ENCODE measurements around the gene UGT2A3. TPM values are rescaled to one million over a fixed set of nuclear protein-coding genes. Genes with fewer than 3 reads are reported as not detected.

The UGT2A3 gene
- 0.09 to 0.11 TPM (median 0.11 TPM) in 3 replicates for total RNA-seq (2021)
- Bru-seq, nascent RNA: not detected
- long read RNA-seq, experiment 1: 0 reads
- long read RNA-seq, experiment 2: 0 reads
- long read RNA-seq, experiment 3: 0 reads

DNA sequence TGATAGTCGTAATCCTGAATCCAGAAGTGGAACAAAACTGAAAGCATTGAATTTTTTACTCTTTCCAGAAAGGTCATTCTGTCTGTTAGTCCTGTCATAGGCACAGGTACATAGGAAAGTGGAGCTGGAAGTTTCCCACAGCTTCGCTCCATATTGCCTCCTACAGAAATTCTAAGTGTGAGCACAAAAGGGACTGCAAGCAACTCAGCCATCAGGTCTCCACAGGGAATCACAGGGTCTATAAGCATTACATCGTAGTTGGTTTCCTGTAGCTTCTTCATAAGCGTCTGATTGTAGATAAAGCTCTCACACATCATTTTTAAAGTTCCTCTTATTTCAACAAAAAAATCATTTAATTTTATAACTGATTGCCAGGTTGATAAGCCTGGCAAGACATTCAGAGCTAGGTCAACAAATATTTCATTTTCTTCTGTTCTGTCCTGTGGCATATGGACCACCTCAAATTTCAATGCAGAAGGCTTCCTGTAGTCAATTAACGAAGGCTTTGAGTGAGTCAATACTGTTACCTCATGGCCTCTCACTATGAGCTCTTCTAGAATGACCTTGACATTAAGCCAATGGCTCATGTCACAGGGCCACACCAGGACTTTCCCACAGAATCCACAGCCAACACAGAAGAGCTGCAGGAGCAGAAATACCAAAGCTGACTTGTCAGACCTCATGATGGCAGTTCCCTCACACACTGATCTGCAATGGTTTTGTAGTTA, at the start of gene UGT2A3:
UGT2A3 (minus strand) TSS at position 727 of the 728 bp plus-strand sequence; CDS start at position 683, 44 bp downstream.
- Mint-ChIP-seq H3K36me3 (no peaks in the 10 kb centered on the region), H3K4me3 (no peak within 1 kb of the TSS), H3K27me3 (ENCODE audit: low read depth) (no peaks in the 10 kb centered on the region), H3K9me3 (peaks cover 4% of the 10 kb centered on the region), H3K27ac (no peak within 1 kb of the TSS), H3K4me1 (peaks cover 16% of the 10 kb centered on the region)
- TF ChIP-seq GABPB1 (CRISPR knock-in tag; IDR thresholded peaks at IDR 0.05) (peak; percentile 74), CREB1 (CRISPR knock-in tag; IDR thresholded peaks at IDR 0.05) (no peak)
- peak; percentile 11 for DNase-seq (ENCODE audit: low spot score)
- ATAC-seq: peak; percentile 59; the same call in 1 of the 2 replicates
- ChIA-PET POLR2A (no interaction called here), CTCF (interaction anchor here (1.5 kb wide), 1 partner anchor 45 kb away, joined by 3 read pairs; no protein-coding TSS in a partner anchor)

- DNase-seq (ENCODE audit: low spot score) (no peak), ATAC-seq (no peak)
- Mint-ChIP-seq H3K4me1 (no peaks in the 10 kb centered on the region), H3K9me3 (no peaks in the 10 kb centered on the region), H3K4me3 (no peak overlapping the region), H3K36me3 (no peaks in the 10 kb centered on the region), H3K27ac (no peak overlapping the region), H3K27me3 (ENCODE audit: low read depth) (no peaks in the 10 kb centered on the region)
- TF ChIP-seq, protein P1, sequence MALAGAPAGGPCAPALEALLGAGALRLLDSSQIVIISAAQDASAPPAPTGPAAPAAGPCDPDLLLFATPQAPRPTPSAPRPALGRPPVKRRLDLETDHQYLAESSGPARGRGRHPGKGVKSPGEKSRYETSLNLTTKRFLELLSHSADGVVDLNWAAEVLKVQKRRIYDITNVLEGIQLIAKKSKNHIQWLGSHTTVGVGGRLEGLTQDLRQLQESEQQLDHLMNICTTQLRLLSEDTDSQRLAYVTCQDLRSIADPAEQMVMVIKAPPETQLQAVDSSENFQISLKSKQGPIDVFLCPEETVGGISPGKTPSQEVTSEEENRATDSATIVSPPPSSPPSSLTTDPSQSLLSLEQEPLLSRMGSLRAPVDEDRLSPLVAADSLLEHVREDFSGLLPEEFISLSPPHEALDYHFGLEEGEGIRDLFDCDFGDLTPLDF (CRISPR knock-in tag; IDR thresholded peaks at IDR 0.05): no peak
- TF ChIP-seq HMGXB4 (CRISPR knock-in tag; IDR thresholded peaks at IDR 0.05): no peak
- TF ChIP-seq, protein P2, sequence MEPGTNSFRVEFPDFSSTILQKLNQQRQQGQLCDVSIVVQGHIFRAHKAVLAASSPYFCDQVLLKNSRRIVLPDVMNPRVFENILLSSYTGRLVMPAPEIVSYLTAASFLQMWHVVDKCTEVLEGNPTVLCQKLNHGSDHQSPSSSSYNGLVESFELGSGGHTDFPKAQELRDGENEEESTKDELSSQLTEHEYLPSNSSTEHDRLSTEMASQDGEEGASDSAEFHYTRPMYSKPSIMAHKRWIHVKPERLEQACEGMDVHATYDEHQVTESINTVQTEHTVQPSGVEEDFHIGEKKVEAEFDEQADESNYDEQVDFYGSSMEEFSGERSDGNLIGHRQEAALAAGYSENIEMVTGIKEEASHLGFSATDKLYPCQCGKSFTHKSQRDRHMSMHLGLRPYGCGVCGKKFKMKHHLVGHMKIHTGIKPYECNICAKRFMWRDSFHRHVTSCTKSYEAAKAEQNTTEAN (CRISPR knock-in tag; IDR thresholded peaks at IDR 0.05): no peak
- no peak for TF ChIP-seq CBFB (CRISPR knock-in tag; IDR thresholded peaks at IDR 0.05; ENCODE audit: low read depth)
- TF ChIP-seq, protein P3, sequence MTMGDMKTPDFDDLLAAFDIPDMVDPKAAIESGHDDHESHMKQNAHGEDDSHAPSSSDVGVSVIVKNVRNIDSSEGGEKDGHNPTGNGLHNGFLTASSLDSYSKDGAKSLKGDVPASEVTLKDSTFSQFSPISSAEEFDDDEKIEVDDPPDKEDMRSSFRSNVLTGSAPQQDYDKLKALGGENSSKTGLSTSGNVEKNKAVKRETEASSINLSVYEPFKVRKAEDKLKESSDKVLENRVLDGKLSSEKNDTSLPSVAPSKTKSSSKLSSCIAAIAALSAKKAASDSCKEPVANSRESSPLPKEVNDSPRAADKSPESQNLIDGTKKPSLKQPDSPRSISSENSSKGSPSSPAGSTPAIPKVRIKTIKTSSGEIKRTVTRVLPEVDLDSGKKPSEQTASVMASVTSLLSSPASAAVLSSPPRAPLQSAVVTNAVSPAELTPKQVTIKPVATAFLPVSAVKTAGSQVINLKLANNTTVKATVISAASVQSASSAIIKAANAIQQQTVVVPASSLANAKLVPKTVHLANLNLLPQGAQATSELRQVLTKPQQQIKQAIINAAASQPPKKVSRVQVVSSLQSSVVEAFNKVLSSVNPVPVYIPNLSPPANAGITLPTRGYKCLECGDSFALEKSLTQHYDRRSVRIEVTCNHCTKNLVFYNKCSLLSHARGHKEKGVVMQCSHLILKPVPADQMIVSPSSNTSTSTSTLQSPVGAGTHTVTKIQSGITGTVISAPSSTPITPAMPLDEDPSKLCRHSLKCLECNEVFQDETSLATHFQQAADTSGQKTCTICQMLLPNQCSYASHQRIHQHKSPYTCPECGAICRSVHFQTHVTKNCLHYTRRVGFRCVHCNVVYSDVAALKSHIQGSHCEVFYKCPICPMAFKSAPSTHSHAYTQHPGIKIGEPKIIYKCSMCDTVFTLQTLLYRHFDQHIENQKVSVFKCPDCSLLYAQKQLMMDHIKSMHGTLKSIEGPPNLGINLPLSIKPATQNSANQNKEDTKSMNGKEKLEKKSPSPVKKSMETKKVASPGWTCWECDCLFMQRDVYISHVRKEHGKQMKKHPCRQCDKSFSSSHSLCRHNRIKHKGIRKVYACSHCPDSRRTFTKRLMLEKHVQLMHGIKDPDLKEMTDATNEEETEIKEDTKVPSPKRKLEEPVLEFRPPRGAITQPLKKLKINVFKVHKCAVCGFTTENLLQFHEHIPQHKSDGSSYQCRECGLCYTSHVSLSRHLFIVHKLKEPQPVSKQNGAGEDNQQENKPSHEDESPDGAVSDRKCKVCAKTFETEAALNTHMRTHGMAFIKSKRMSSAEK (CRISPR knock-in tag; IDR thresholded peaks at IDR 0.05; ENCODE audit: borderline replicate concordance): no peak
- TF ChIP-seq, protein P4, sequence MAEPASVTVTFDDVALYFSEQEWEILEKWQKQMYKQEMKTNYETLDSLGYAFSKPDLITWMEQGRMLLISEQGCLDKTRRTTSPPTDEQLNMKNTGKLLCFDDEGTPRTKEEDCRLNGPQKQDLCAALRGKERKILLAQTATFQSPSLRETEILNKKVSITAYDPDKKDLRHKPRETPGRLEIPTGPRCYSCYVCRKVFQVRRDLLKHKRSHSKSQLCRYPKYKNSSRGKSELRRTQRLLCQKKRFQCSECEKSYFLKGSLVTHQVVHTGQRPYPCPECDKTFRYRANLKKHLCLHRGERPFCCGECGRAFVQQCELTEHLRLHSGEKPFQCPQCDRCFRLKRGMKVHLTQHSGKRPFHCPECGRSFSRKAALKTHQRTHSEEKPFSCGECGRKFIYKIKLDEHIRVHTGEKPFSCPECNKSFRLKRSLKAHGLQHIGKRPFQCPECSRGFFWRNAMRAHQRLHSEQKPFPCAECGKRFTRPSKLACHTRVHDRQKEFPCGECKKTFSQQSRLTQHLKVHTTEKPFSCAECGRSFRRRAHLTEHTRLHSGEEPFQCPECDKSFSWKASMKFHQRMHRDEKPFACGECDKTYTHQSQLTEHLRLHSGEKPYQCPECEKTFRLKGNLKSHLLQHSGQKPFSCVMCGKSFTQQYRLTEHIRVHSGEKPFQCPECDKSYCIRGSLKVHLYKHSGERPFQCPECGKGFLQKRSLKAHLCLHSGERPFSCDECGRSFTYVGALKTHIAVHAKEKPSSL (CRISPR knock-in tag; conservative IDR thresholded peaks at IDR 0.05): no peak
- POLR2A ChIA-PET: no interaction called here
- CTCF ChIA-PET: no interaction called here
Measured at GRCh38 chr4:68997040-68997439, 45.4 kb upstream of the UGT2A3 start.

DNA sequence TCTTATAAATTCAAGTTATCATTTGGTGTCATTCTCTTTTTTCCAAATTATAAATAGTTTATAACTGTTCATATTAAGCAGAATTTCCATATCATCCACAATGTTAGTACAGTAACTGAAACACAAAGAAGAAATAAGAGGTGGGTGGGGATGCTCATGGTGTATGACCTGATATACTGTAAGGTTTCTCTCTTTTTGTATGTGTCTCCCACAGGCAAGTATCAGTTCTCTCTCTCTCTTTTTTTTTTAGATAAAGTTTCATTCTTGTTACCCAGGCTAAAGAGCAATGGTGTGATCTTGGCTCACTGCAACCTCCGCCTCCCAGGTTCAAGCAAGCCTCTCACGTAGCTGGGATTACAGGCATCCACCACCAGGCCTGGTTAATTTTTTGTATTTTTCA, 43.7 kb upstream of the UGT2A3 start:
- POLR2A ChIA-PET: no interaction called here
- Mint-ChIP-seq H3K36me3 (peaks cover 8% of the 10 kb centered on the region), H3K4me1 (no peaks in the 10 kb centered on the region), H3K27me3 (ENCODE audit: low read depth) (no peaks in the 10 kb centered on the region), H3K27ac (no peak overlapping the region), H3K4me3 (no peak overlapping the region), H3K9me3 (peaks cover 8% of the 10 kb centered on the region; the same call in 1 of the 2 replicates)
- DNase-seq (ENCODE audit: low spot score) (no peak), ATAC-seq (no peak)
- CTCF ChIA-PET: no interaction called here
- TF ChIP-seq SMAD3 (CRISPR knock-in tag; IDR thresholded peaks at IDR 0.05; ENCODE audit: borderline replicate concordance) (no peak), E2F4 (CRISPR knock-in tag; IDR thresholded peaks at IDR 0.05; ENCODE audit: borderline replicate concordance, low read depth) (no peak), MLX (CRISPR knock-in tag; IDR thresholded peaks at IDR 0.05) (no peak), SOX15 (CRISPR knock-in tag; IDR thresholded peaks at IDR 0.05) (no peak), GABPB1 (CRISPR knock-in tag; IDR thresholded peaks at IDR 0.05) (no peak), ZNF138 (CRISPR knock-in tag; conservative IDR thresholded peaks at IDR 0.05) (no peak)
- TF ChIP-seq, protein P5, sequence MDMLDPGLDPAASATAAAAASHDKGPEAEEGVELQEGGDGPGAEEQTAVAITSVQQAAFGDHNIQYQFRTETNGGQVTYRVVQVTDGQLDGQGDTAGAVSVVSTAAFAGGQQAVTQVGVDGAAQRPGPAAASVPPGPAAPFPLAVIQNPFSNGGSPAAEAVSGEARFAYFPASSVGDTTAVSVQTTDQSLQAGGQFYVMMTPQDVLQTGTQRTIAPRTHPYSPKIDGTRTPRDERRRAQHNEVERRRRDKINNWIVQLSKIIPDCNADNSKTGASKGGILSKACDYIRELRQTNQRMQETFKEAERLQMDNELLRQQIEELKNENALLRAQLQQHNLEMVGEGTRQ (CRISPR knock-in tag; IDR thresholded peaks at IDR 0.05): no peak

Measured in WTC11 (cell line).